Activated CD4-positive, alpha-beta T cell treated with anti-CD3 and anti-CD28 coated beads, Interleukin-2, amount 50 U/mL, for 24 hours (primary cell): ENCODE data around the gene SPDYE17.
"Not testable (repeated sequence)": the region's sequence is repeated elsewhere in the genome, so short reads cannot be mapped to it uniquely, and the experiment has no call there.

Source experiments
- DNase-seq, 2 donors: peaks; one replicate each; pipeline ENCODE4 v3.0.0-alpha.2; 2020; ENCODE audit warnings: low read depth in 1 of 2, low spot score in 1 of 2

SPDYE17 gene, protein sequence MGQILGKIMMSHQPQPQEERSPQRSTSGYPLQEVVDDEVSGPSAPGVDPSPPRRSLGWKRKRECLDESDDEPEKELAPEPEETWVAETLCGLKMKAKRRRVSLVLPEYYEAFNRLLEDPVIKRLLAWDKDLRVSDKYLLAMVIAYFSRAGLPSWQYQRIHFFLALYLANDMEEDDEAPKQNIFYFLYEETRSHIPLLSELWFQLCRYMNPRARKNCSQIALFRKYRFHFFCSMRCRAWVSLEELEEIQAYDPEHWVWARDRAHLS

DNA sequence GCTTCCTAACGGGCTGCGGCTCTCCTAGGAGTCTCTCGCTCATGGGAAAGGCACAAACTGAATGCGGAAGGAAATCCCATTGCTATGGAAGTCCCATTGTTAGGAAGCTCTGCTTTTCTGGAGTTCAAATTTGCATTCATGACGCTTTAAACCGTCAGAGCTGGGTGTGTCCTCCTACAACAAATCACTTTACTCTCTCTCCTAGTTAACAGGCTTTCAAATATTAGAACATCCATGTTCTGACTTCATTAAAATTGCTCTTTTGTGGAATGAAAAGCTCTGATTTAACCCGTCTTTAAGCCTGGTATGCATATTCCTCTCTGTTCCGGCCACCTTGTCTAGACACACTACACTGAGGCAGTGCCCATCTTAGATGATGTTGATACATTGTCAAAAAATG lies at the start of gene SPDYE17:
Gene SPDYE17 (minus strand): TSS at position 101 of the 400 bp plus-strand sequence. CDS start 1,791 bp downstream, outside the sequence.
- not testable (repeated sequence) for DNase-seq

GRCh38 chr7:77080236-77080635 lies 48.1 kb upstream of the SPDYE17 start:
- DNase-seq: not testable (repeated sequence)

- DNase-seq: not testable (repeated sequence)
These were observed 47.5 kb upstream of the SPDYE17 start for GRCh38 chr7:77079624-77080023.

DNA sequence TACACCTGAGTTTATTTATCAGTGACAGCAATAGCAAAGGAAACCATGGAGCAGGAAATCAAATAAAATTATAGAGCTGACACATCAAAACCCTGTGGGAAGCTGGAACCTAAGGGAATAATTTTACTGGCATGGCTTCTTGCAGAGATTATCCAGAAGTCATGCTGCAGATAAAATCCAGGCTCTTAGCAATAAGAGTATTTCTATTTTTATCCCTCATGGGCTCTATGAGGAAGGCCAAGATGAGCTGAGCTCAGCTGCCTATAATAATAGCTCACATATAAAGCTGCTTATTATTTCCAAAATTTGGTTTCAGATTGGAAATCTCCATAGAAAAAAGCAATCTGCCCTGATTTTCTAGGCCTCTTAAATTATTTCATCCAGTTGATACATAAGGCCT lies 47.0 kb upstream of the SPDYE17 start:
- DNase-seq: not testable (repeated sequence)

DNA sequence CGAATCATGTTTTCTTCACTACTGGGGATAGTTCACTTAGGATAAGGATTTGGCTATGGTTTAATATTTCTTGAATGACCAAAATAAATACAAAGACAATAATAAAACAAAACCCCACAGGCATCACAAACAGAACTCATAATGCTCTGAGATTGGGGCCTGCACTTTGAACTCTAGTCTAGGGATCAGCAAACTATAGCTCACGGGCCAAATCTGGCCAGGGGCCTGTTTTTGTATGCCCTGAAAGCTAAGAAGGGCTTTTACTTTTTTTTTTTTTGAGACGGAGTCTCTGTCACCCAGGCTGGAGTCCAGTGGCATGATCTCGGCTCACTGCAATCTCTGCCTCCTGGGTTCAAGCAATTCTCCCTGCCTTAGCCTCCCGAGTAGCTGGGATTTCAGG lies 44.9 kb upstream of the SPDYE17 start:
- not testable (repeated sequence) for DNase-seq

DNA sequence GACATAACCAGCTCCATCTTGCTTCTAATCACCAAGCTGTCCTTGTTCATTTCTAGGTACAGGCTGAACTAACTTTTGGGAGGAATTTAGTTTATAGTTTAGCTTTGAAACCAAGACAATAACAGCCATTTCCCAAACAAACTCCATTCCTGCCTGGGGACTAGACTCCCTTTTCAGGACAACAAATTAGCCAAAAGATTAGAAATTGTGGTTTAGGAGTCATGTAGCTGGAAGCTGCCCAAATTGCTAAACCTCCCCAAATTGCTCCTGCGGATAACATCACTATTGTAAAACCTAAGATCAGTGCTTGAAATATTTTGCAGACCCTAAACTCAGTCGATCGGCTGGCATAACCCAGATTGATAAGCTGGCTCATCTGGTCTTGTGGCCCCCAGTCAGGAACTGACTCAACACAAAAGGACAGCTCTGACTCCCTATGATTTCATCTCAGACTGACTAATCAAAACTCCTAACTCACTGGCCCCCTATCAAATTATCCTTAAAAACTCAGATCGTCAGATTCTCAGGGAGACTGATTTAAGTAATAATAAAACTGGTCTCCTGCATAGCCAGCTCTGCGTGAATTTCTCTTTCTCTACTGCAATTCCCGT lies 42.7 kb upstream of the SPDYE17 start:
- DNase-seq: not testable (repeated sequence)

- not testable (repeated sequence) for DNase-seq
These were observed 38.9 kb upstream of the SPDYE17 start for GRCh38 chr7:77071108-77071507.

DNA sequence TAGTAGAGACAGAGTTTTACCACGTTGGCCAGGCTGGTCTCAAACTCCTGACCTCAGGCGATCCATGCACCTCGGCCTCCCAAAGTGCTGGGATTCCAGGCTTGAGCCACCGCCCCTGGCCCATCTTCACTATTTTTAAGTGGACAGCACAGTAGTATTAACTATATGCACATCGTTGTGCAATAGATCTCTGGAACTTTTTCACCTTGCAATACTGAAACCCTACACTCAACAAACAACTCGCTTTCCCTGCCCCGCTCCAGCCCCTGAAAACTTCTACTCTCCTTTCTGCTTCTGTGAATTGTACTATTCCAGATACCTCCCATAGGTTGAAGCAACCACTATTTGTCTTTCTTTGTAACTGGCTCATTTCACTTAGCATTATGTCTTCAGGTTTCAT lies 33.7 kb upstream of the SPDYE17 start:
- not testable (repeated sequence) for DNase-seq

GRCh38 chr7:77063732-77064131 lies 31.6 kb upstream of the SPDYE17 start:
- not testable (repeated sequence) for DNase-seq

DNA sequence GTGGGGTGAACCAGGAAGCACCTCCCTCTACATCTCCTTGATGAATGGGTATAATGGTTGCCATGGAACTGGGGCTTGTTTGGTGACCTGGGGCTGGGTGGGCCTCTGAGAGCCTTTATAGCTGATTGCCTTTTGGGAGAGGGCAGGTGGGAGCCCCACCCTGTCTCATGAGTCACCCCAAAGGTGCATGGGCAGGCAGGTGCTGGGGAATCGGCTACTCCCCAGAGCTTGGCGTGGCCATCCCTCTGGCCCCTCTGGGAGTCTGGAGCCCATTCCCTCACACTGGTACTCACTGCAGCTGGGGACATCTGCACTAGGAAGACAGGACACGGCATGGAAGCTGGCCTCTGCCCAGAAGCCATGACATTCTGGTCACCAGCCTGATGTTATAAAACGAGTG lies 30.4 kb upstream of the SPDYE17 start, which contains the start of gene SPDYE18:
Gene SPDYE18 (minus strand): TSS at position 2 of the 400 bp plus-strand sequence. CDS start 2,046 bp downstream, outside the sequence.
- not testable (repeated sequence) for DNase-seq

- not testable (repeated sequence) for DNase-seq
These were observed 5.8 kb downstream of the SPDYE17 start for GRCh38 chr7:77026349-77026748.

DNA sequence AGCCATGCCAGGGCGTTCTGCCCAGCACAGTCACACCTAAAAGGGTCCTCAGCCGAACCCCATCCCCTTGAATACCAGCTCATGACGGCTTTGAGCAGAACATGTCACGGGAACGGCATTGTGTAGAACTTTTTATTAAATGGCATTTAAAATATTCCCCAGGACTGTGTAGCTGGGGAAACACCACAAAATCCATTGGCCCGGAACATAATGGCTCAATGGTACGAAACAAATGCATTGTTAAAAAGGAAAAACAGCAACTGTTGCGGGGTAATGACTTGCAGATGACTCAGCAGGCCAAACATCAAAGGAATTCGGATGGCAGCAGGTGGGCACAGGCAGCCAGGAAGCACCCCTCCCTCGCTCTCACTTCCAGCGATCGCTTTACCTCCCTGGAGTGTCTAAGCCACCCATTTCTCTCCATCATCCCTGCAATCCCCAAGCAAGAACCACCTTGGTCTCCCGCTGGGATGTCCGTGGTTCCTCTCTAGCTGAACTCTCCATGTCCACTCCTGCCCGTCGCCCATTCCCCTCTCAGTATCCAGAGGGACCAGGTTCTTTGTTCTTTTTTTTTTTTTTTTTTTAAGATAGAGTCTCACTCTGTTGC lies 22.0 kb downstream of the SPDYE17 start:
- not testable (repeated sequence) for DNase-seq

DNA sequence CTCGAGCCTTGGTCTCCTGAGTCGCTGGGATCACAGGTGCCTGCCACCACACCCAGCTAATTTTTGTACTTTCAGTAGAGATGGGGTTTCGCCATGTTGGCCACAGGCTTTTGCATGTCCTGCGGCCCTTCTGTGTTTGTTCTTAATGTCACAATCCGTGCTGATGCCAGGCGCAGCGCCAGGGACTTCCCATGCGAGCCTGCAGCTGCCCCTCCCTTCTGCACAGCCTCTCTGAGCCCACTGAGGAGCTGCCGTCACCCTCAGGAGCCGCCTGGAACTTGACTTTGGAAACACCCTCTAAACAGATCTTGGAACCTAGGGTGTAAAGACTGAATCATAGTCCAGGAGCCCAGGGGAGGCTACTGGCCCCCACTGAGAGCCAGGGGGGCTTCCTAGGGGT lies 24.2 kb downstream of the SPDYE17 start:
- DNase-seq: not testable (repeated sequence)

DNA sequence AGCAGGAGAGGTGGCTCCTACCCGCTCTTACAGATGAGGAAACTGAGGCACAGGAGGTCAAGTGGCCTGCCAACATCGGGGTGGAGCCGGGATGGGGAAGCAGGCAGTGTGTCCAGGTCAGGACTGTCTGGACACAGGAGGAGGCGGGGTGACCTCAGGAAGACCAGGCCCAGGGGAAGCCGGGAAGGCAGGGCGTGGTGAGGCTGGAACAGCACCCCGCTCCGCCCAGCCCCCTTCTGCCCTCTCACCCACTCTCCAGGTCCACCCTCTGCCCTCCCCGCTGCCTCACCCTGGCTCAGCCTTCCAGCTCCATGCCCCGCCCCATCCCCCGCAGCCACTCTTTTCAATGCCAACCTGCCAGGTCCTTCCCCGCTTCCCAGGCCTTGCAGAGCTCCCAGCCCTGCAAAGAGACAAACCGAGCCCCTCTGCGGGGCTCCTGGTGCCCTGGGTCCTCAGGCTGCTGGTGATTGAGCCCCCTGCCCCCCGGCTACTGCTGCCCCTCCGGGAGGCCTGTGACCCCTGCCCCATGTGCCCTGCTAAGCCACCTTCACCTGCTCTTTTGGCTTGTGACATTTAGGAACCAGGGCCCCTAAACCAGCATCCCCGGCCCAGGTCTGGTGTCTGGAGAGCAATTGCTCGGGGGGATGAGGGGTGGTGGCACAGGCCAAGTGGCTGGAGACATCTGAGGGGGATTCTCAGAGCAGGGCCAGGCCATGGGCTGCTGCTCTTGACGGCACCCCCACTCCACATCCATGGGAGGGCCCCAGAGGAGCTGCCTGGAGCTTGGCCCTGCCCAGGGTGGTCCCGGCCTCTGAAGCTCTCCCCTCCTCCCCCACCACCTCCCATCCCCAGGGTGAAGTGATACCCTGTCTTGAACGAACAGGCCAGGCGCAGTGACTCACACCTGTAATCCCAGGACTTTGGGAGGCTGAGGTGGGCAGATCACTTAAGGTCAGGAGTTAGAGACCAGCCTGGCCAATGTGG lies 25.7 kb downstream of the SPDYE17 start:
- not testable (repeated sequence) for DNase-seq

- DNase-seq: not testable (repeated sequence)
These were observed 26.6 kb downstream of the SPDYE17 start for GRCh38 chr7:77005461-77006057.

- not testable (repeated sequence) for DNase-seq
These were observed 28.0 kb downstream of the SPDYE17 start for GRCh38 chr7:77004151-77004550.

DNA sequence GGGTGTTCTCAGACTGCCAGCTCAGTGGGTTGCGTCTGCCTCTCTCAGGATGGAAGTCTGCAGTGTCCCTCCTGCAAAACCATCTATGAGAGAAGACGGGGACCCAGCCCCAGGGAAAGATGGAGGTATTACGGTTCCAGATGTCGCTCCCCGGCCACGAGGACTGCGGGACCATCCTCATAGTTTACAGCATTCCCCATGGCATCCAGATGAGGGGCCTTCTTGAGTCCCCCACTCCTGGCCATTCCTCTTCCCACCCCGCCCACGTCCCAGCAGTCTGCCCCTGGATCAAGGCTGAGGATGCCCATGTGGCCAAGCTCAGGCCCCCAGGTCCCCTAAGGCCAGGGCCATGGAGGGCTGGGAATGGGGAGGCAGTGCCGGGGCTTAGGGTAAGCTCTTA lies 28.9 kb downstream of the SPDYE17 start:
- not testable (repeated sequence) for DNase-seq

GRCh38 chr7:77002678-77003233 lies 29.4 kb downstream of the SPDYE17 start:
- DNase-seq: not testable (repeated sequence)

GRCh38 chr7:77002104-77002503 lies 30.1 kb downstream of the SPDYE17 start:
- not testable (repeated sequence) for DNase-seq

DNA sequence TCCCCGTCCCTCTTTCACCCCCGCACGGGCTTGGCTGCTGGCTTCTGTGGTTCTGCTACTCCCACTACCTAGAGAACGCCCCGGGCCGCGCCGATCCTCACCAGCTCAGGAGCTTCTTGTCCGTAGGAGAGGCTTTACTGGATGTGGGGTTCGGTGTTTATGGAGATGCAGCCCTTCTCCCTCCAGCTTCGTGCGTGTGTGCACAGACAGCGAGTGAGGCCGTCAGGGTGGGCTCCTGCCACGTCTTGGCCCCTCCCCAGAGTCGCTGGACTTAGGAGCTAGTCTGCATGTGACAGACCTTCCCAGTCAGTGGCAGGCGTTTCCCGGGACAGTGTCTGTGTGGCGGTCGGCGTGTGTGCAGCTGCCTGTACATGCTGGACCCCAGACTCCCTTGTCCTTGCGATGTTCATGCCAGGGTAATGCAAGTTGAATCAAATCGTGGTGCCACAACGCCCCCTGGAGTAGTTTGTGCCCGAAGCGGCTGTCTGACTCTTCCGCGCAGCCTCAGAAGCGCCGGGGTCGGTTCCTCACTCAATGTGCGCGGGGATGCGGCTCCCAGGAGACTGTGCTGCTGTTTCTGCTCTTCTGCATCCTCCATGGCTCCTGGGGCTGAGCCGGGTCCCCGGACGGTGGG lies 32.6 kb downstream of the SPDYE17 start:
- DNase-seq: not testable (repeated sequence)
